Smooth muscle cell (in vitro differentiated cells): ENCODE data around the gene FITM1. TPM values are rescaled to one million over a fixed set of nuclear protein-coding genes. Genes with fewer than 3 reads are reported as not detected.

Experiments used
- DNase-seq: peaks from one replicate; lab custom pipeline; 2025; ENCODE audit not compliant: unreplicated experiment; lab: John Stamatoyannopoulos, UW
- H2AFZ ChIP-seq: fragments of 200-600 bp; sonication (generic); 2 replicates; pipeline ENCODE4 v1.6.0; 2016; ENCODE audit warnings: antibody characterized with exemption, low read depth, mild to moderate bottlenecking
- H3F3A ChIP-seq: fragments of 200-600 bp; sonication (generic); 2 replicates; pipeline ENCODE4 v1.6.0; 2017; ENCODE audit warnings: antibody characterized with exemption, low read depth
- H3K27ac ChIP-seq: fragments of 200-600 bp; sonication (generic); 2 replicates; pipeline ENCODE4 v1.5.1; 2016; ENCODE audit warnings: low read depth, mild to moderate bottlenecking
- H3K27me3 ChIP-seq: fragments of 200-600 bp; sonication (generic); 2 replicates; pipeline ENCODE4 v1.6.1; 2016; ENCODE audit warnings: low read depth, mild to moderate bottlenecking
- H3K36me3 ChIP-seq: fragments of 200-600 bp; sonication (generic); 2 replicates; pipeline ENCODE4 v1.5.1; 2016; ENCODE audit warnings: low read depth
- H3K4me1 ChIP-seq: fragments of 200-600 bp; sonication (generic); 2 replicates; pipeline ENCODE4 v1.5.1; 2016; ENCODE audit warnings: low read depth
- H3K4me2 ChIP-seq: fragments of 200-600 bp; sonication (generic); 2 replicates; pipeline ENCODE4 v1.6.0; 2016; ENCODE audit warnings: mild to moderate bottlenecking
- H3K4me3 ChIP-seq: fragments of 200-600 bp; sonication (generic); 2 replicates; pipeline ENCODE4 v1.5.1; 2016; ENCODE audit warnings: mild to moderate bottlenecking
- H3K79me2 ChIP-seq: fragments of 200-600 bp; sonication (generic); 2 replicates; pipeline ENCODE4 v1.6.0; 2016; ENCODE audit warnings: low read depth, mild to moderate bottlenecking
- H3K9ac ChIP-seq: fragments of 200-600 bp; sonication (generic); 2 replicates; pipeline ENCODE4 v1.6.0; 2016; ENCODE audit warnings: low read depth
- H3K9me3 ChIP-seq: fragments of 200-600 bp; sonication (generic); replicated peaks from 2 replicates; pipeline ENCODE4 v1.5.1; 2016; ENCODE audit warnings: low read depth
- H4K20me1 ChIP-seq: fragments of 200-600 bp; sonication (generic); 2 replicates; pipeline ENCODE4 v1.6.0; 2016; ENCODE audit warnings: low read depth
- WGBS: methylation state at CpG from one replicate; pipeline ENCODE4 v1.1.7; 2016; ENCODE audit warnings: low lambda C conversion rate; 5-methylcytosine and 5-hydroxymethylcytosine counted together
- polyA plus RNA-seq: library from polyadenylated mRNA; unstranded; fragments of >200 nt; fragmentation: Nextera tagmentation; extraction: Ambion mirVana; gene quantifications from 2 replicates; pipeline ENCODE4 v1.2.1, GENCODE V29; 2016
- total RNA-seq: library from RNA; depleted of rRNA; stranded (reverse); fragments of >200 nt; gene quantifications from 2 replicates; pipeline ENCODE4 v1.2.3, GENCODE V29; 2014
- TF ChIP-seq, protein P1 (sequence below): fragments of 200-600 bp; sonication (generic); IDR thresholded peaks from 2 replicates; pipeline ENCODE4 v1.5.1; 2017; ENCODE audit warnings: borderline replicate concordance, mild to moderate bottlenecking, antibody characterized with exemption; ENCODE audit not compliant: insufficient read depth, poor library complexity, severe bottlenecking

The FITM1 gene
- total and polyA plus RNA-seq, 2 experiments from 2014 or later = 0.31 TPM; not detected in 1

DNA sequence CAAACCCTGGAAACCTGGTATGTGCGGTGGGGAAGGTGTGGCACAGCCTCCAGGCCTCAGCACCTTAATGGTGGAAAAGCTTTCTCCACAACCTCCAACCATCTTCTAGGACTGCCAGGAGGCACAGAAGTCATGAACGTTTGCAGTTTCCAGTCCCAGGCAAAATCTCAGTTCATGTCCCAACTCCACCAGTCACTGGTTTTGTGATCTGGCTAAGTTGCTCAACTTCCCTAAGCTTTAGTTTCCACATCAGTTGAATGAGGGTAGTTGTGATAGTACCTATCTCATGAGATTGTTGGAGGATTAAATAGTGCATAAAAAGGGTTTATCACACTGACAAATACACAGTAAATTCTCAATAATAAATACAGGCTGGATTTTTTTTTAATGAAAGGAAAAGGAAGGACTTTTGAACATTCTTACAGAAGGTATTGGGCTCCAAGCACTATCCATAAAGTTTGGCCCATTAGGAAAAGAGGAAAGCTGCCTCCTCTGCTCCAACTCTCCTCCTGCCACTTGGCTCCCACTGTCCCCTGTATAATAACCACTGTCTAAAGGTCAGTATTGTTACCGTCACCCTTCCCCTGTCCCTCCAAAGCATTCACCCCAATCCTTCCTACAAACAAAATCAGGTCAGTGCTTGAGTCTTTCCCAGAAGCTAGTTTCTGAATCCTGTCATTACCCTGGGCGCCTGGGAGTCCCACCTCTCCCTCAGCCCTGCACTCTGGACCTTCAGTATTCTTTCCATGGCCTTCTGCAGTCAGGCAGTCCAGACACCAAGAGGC lies 30.1 kb upstream of the FITM1 start:
- TF ChIP-seq, protein P1, sequence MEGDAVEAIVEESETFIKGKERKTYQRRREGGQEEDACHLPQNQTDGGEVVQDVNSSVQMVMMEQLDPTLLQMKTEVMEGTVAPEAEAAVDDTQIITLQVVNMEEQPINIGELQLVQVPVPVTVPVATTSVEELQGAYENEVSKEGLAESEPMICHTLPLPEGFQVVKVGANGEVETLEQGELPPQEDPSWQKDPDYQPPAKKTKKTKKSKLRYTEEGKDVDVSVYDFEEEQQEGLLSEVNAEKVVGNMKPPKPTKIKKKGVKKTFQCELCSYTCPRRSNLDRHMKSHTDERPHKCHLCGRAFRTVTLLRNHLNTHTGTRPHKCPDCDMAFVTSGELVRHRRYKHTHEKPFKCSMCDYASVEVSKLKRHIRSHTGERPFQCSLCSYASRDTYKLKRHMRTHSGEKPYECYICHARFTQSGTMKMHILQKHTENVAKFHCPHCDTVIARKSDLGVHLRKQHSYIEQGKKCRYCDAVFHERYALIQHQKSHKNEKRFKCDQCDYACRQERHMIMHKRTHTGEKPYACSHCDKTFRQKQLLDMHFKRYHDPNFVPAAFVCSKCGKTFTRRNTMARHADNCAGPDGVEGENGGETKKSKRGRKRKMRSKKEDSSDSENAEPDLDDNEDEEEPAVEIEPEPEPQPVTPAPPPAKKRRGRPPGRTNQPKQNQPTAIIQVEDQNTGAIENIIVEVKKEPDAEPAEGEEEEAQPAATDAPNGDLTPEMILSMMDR = no peak
- peaks cover 4% of the 10 kb centered on the region for H3K4me1 ChIP-seq
- no peaks in the 10 kb centered on the region for H4K20me1 ChIP-seq
- H3K4me2 ChIP-seq = no peak overlapping the region
- H3K27me3 ChIP-seq = no peaks in the 10 kb centered on the region
- peaks cover 14% of the 10 kb centered on the region for H3K79me2 ChIP-seq
- 95% methylated on average over 4 of the region's 4 CpGs for WGBS
- no peak overlapping the region for H3K27ac ChIP-seq
- no peaks in the 10 kb centered on the region for H3K36me3 ChIP-seq
- H2AFZ ChIP-seq = no peak overlapping the region
- H3F3A ChIP-seq = no peaks in the 10 kb centered on the region
- no peak overlapping the region for H3K4me3 ChIP-seq
- no peaks in the 10 kb centered on the region for H3K9me3 ChIP-seq
- H3K9ac ChIP-seq = no peak overlapping the region
- DNase-seq = no peak

DNA sequence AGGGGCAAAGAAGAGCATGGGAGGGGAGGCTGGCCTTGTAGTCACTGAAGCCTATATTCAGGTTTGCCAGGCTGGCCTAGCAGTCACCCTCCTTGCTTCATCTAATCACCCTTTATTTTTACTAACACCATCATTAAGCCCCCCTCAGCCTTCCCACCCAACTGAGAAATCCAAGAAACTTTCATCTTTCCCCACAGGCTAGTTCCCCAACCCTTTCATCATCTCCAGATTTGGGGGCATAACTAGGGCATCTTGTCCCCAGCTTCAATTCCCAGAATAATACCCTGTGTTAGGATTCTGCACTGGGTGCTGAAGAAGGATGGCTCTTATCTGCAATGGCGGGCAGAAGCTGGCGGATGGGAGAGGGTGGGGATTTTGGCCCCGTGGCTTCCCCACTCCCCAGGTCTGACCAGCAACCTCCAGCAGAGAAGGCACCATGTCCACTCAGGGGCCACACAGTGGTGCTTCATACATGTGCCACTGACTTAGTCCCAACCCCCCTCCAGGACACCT lies 29.4 kb upstream of the FITM1 start:
- Histone ChIP-seq H3K36me3 (no peaks in the 10 kb centered on the region), H3K79me2 (peaks cover 9% of the 10 kb centered on the region)

GRCh38 chr14:24102357-24103048 lies 28.0 kb upstream of the FITM1 start:
- H4K20me1 ChIP-seq = no peaks in the 10 kb centered on the region
- 95% methylated on average over 7 of the region's 7 CpGs for WGBS
- TF ChIP-seq, protein P1 = no peak
- H2AFZ ChIP-seq = no peak overlapping the region
- no peaks in the 10 kb centered on the region for H3K4me1 ChIP-seq
- H3K27me3 ChIP-seq = no peaks in the 10 kb centered on the region
- no peaks in the 10 kb centered on the region for H3F3A ChIP-seq
- no peaks in the 10 kb centered on the region for H3K9me3 ChIP-seq
- H3K4me2 ChIP-seq = no peak overlapping the region
- no peaks in the 10 kb centered on the region for H3K36me3 ChIP-seq
- DNase-seq = no peak
- H3K79me2 ChIP-seq = no peaks in the 10 kb centered on the region
- no peak overlapping the region for H3K9ac ChIP-seq
- no peak overlapping the region for H3K4me3 ChIP-seq
- H3K27ac ChIP-seq = no peak overlapping the region

More for the DNA sequence above, 29.4 kb upstream of the FITM1 start:
- Histone ChIP-seq H3K4me2 (no peak overlapping the region), H3F3A (no peaks in the 10 kb centered on the region), H4K20me1 (no peaks in the 10 kb centered on the region), H2AFZ (no peak overlapping the region), H3K9me3 (no peaks in the 10 kb centered on the region), H3K27ac (no peak overlapping the region), H3K4me3 (no peak overlapping the region), H3K9ac (no peak overlapping the region), H3K27me3 (no peaks in the 10 kb centered on the region), H3K4me1 (no peaks in the 10 kb centered on the region)
- DNase-seq = no peak
- 95% methylated on average over 3 of the region's 3 CpGs for WGBS
- TF ChIP-seq, protein P1 = no peak
